Glutamatergic neuron (in vitro differentiated cells): ENCODE data around the gene ADAMTSL1. TPM values are rescaled to one million over a fixed set of nuclear protein-coding genes. Genes with fewer than 3 reads are reported as not detected.
A peak's percentile ranks its signal among the peaks of the same experiment; 100 is the strongest.

Experiments
- DNase-seq: peaks from one replicate; pipeline ENCODE4 v3.0.0; 2022
- H3K27ac Mint-ChIP-seq: one replicate; pipeline ENCODE4 v1.8.0; 2020; ENCODE audit warnings: mild to moderate bottlenecking, mixed read lengths, inconsistent platforms; ENCODE audit not compliant: unreplicated experiment
- H3K27me3 Mint-ChIP-seq: one replicate; pipeline ENCODE4 v1.8.0; 2020; ENCODE audit warnings: mild to moderate bottlenecking, moderate library complexity, mixed read lengths, inconsistent platforms; ENCODE audit not compliant: unreplicated experiment
- H3K36me3 Mint-ChIP-seq: one replicate; pipeline ENCODE4 v1.8.0; 2020; ENCODE audit warnings: mild to moderate bottlenecking, mixed read lengths, inconsistent platforms; ENCODE audit not compliant: unreplicated experiment
- H3K4me1 Mint-ChIP-seq: one replicate; pipeline ENCODE4 v1.8.0; 2020; ENCODE audit warnings: mild to moderate bottlenecking, low read depth, mixed read lengths, inconsistent platforms; ENCODE audit not compliant: unreplicated experiment
- H3K4me3 Mint-ChIP-seq: one replicate; pipeline ENCODE4 v1.8.0; 2020; ENCODE audit warnings: mild to moderate bottlenecking, mixed read lengths, inconsistent platforms; ENCODE audit not compliant: unreplicated experiment
- H3K9me3 Mint-ChIP-seq: one replicate; pipeline ENCODE4 v1.8.0; 2020; ENCODE audit warnings: mild to moderate bottlenecking, moderate library complexity, mixed read lengths, inconsistent platforms; ENCODE audit not compliant: unreplicated experiment
- CTCF ChIP-seq: fragments of 200-600 bp; sonication (generic); IDR thresholded peaks from one replicate; pipeline ENCODE4 v1.5.0; 2021; ENCODE audit not compliant: partially characterized antibody, unreplicated experiment
- total RNA-seq: library from RNA; stranded (reverse); fragmentation: NEBNext Ultra II Directional; extraction: Animal tissue kit (Norgen Biotek cat#: 25700); gene quantifications from one replicate; pipeline ENCODE4 v1.2.1, GENCODE V29; 2021; ENCODE audit not compliant: unreplicated experiment

ADAMTSL1 gene
- total RNA-seq, 1 donor from 2014 or later, result 0.91 TPM

- Mint-ChIP-seq H3K27ac (no peak overlapping the region), H3K36me3 (no peaks in the 10 kb centered on the region), H3K4me1 (no peaks in the 10 kb centered on the region), H3K9me3 (no peaks in the 10 kb centered on the region), H3K27me3 (no peaks in the 10 kb centered on the region), H3K4me3 (no peak overlapping the region)
- DNase-seq, result no peak
- no peak for TF ChIP-seq CTCF
Observed at GRCh38 chr9:18463991-18464390, 10.0 kb upstream of the ADAMTSL1 start.

- Mint-ChIP-seq H3K36me3 (peaks cover 4% of the 10 kb centered on the region), H3K27me3 (no peaks in the 10 kb centered on the region), H3K9me3 (peaks cover 1% of the 10 kb centered on the region), H3K27ac (no peak overlapping the region), H3K4me3 (no peak overlapping the region), H3K4me1 (peaks cover 3% of the 10 kb centered on the region)
- TF ChIP-seq CTCF, result no peak
- DNase-seq, result no peak
Observed at GRCh38 chr9:18466101-18466500, 7.9 kb upstream of the ADAMTSL1 start.

- Mint-ChIP-seq H3K27me3 (no peaks in the 10 kb centered on the region), H3K36me3 (peaks cover 4% of the 10 kb centered on the region), H3K9me3 (peaks cover 1% of the 10 kb centered on the region), H3K4me1 (peaks cover 3% of the 10 kb centered on the region), H3K4me3 (no peak overlapping the region), H3K27ac (no peak overlapping the region)
- DNase-seq, result no peak
- TF ChIP-seq CTCF, result no peak
Observed at GRCh38 chr9:18467696-18468095, 6.3 kb upstream of the ADAMTSL1 start.

GRCh38 chr9:18472435-18472834 is 1.5 kb upstream of the ADAMTSL1 start:
- H3K4me1 Mint-ChIP-seq, result peaks cover 13% of the 10 kb centered on the region
- no peak overlapping the region for H3K4me3 Mint-ChIP-seq
- H3K36me3 Mint-ChIP-seq, result peaks cover 4% of the 10 kb centered on the region
- no peak for TF ChIP-seq CTCF
- DNase-seq, result no peak
- H3K27ac Mint-ChIP-seq, result no peak overlapping the region
- peaks cover 1% of the 10 kb centered on the region for H3K9me3 Mint-ChIP-seq
- H3K27me3 Mint-ChIP-seq, result no peaks in the 10 kb centered on the region

- Mint-ChIP-seq H3K36me3 (peaks cover 4% of the 10 kb centered on the region), H3K27me3 (no peaks in the 10 kb centered on the region), H3K9me3 (peaks cover 1% of the 10 kb centered on the region), H3K4me3 (peak overlapping the region; percentile 82), H3K27ac (no peak overlapping the region), H3K4me1 (peaks cover 13% of the 10 kb centered on the region)
- TF ChIP-seq CTCF, result no peak
- no peak for DNase-seq
Observed at GRCh38 chr9:18472841-18473251, 1.1 kb upstream of the ADAMTSL1 start.
